Measurements from ENCODE around the gene APCDD1L. TPM values are rescaled to one million over a fixed set of nuclear protein-coding genes. Genes with fewer than 3 reads are reported as not detected.

APCDD1L gene
- total RNA-seq, 1 experiment from 2014 or later = not detected

- Histone ChIP-seq H2AFZ (ENCODE audit: low read length) (no peak overlapping the region), H3K27me3 (ENCODE audit: low read length) (no peaks in the 10 kb centered on the region), H3K4me2 (ENCODE audit: low read depth, low read length, poor library complexity, severe bottlenecking) (no peak overlapping the region), H4K20me1 (ENCODE audit: insufficient read depth, low read depth, low read length) (no peaks in the 10 kb centered on the region), H3K27ac (ENCODE audit: low read length) (no peak overlapping the region), H3K36me3 (ENCODE audit: insufficient read depth, low read length) (no peaks in the 10 kb centered on the region), H3K9me2 (replicated peaks; ENCODE audit: insufficient read depth, low read length) (no peaks in the 10 kb centered on the region), H3K79me2 (ENCODE audit: low read length) (no peaks in the 10 kb centered on the region), H3K9ac (ENCODE audit: low read length) (no peak overlapping the region), H3K4me1 (ENCODE audit: low read length) (no peaks in the 10 kb centered on the region), H3K4me3 (ENCODE audit: low read length) (no peak overlapping the region), H3K9me3 (ENCODE audit: low read length) (no peaks in the 10 kb centered on the region)
- DNase-seq = no peak
Measured at GRCh38 chr20:58471193-58472164, 43.7 kb downstream of the APCDD1L start.

- Histone ChIP-seq H3K79me2 (ENCODE audit: low read length) (no peaks in the 10 kb centered on the region), H3K9me3 (ENCODE audit: low read length) (no peaks in the 10 kb centered on the region), H3K4me1 (ENCODE audit: low read length) (no peaks in the 10 kb centered on the region), H3K27ac (ENCODE audit: low read length) (no peak overlapping the region), H3K9me2 (replicated peaks; ENCODE audit: insufficient read depth, low read length) (no peaks in the 10 kb centered on the region), H3K36me3 (ENCODE audit: insufficient read depth, low read length) (no peaks in the 10 kb centered on the region), H3K9ac (ENCODE audit: low read length) (no peak overlapping the region), H2AFZ (ENCODE audit: low read length) (no peak overlapping the region), H3K4me2 (ENCODE audit: low read depth, low read length, poor library complexity, severe bottlenecking) (no peak overlapping the region), H3K4me3 (ENCODE audit: low read length) (no peak overlapping the region), H3K27me3 (ENCODE audit: low read length) (no peaks in the 10 kb centered on the region), H4K20me1 (ENCODE audit: insufficient read depth, low read depth, low read length) (no peaks in the 10 kb centered on the region)
- no peak for DNase-seq
Measured at GRCh38 chr20:58470336-58471192, 44.6 kb downstream of the APCDD1L start.

DNA sequence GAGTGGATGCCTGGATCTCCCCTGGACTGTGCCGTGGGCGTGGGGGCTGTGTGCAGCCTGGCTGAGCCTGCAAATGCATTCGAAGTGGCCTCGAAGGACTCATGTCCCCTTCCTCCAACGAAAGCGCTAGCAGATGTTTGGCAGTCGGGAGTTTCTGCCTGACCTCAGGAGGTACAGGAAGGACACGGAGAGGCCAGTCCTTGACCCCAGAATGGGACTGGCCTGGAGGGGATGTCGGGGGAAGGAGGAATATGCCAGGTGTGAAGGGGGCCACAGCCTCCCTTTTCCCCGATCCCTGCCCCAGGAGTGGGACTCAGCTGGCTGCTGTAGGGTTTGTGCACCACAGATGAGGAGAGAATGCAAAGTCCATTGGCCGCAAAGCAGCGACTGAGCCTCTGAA is 45.6 kb downstream of the APCDD1L start:
- Histone ChIP-seq H3K4me2 (ENCODE audit: low read depth, low read length, poor library complexity, severe bottlenecking) (no peak overlapping the region), H3K27ac (ENCODE audit: low read length) (no peak overlapping the region), H4K20me1 (ENCODE audit: insufficient read depth, low read depth, low read length) (no peaks in the 10 kb centered on the region), H3K36me3 (ENCODE audit: insufficient read depth, low read length) (no peaks in the 10 kb centered on the region), H3K4me1 (ENCODE audit: low read length) (no peaks in the 10 kb centered on the region), H3K4me3 (ENCODE audit: low read length) (no peak overlapping the region), H3K9ac (ENCODE audit: low read length) (no peak overlapping the region), H3K9me3 (ENCODE audit: low read length) (no peaks in the 10 kb centered on the region), H3K27me3 (ENCODE audit: low read length) (no peaks in the 10 kb centered on the region), H3K9me2 (replicated peaks; ENCODE audit: insufficient read depth, low read length) (no peaks in the 10 kb centered on the region), H2AFZ (ENCODE audit: low read length) (no peak overlapping the region), H3K79me2 (ENCODE audit: low read length) (no peaks in the 10 kb centered on the region)
- no peak for DNase-seq

DNA sequence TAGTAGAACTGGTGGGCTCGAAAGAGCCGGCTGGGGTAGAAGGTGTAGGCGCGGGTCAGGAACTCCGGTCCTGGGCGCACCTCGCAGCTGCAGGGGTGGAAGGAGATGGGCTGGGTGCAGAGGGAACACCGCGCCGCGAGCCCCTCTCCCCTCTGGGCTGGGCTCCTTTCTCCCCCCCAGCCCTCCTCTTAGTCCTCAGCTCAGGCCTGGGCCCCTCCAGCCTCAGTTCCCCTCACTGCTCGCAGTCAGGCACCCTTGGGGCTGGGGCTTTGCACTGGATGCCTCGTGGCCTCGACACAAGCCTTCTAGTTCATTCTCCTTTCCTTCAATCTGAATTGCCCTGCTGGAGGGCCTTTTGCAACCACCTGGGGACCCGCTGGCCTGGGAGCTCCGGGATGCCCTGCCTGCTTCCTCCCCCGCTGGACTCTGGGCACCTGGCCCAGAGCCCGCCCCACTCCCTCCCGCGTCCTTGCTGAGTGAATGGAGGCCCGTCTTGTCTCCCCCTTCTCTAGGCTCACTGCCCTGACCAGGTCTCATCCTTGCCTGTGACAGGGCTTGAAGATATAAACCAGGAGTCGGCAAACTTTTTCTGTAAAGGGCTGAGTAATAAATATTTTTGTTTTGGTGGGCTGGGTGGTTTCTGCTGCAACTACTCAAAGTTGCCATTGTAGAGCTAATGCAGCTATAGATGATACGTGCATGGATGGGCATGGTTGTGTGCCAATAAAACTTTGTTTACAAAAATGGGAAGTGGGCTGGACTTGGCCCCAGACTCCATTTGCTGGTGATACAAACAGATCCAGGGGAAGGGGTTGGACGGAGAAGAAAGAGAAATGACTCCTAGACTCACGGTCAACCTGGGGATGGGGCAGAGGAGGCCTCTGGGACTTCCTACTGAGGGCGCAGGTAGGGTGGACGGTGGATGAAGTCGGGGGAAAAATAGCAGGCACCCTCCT is 47.3 kb downstream of the APCDD1L start:
- no peak for DNase-seq
- no peak overlapping the region for H3K9ac ChIP-seq (ENCODE audit: low read length)
- no peak overlapping the region for H3K4me3 ChIP-seq (ENCODE audit: low read length)

DNA sequence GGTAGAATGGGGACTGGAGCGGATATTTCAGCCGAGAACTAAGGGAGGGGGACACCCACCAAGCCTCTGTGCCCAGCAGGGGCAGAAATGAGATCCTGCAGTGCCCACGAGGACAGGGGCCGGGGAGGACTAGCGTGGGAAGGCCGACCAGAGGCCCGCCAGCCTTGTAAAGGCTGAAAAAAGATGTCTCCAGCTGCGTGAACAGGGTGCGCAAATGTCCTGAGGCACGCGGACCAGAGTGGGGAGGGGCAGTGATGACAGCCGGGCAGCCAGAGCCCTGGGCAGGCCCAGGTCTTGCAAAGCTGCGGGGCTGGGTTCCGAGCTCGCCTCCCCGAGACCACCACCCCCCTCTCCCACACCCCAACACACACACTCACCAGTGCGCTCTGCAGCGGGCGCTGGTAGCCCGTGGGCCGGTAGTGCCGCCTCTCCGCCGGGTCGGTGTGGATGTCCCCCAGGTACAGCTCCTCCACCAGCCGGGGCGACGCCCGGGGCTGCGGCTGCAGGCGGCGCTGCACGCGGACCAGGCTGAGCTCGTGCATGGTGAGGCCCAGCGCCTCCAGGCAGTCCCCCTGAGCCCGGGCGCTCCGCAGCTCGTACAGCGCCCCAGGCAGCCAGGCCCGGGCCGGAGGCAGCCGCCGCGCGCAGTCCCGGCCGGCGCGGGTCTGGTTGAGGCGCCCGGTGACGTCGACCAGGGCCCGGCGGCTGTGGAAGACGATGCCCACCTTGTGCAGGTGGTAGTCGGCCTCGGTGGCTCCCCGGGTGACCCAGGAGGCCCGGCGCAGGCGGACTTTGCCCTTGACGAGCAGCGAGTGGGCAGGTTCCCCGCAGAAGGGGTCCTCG is 48.2 kb downstream of the APCDD1L start:
- Histone ChIP-seq H4K20me1 (ENCODE audit: insufficient read depth, low read depth, low read length) (no peaks in the 10 kb centered on the region; the same call in 1 of the 2 replicates), H3K9ac (ENCODE audit: low read length) (no peak overlapping the region), H3K4me3 (ENCODE audit: low read length) (no peak overlapping the region), H3K79me2 (ENCODE audit: low read length) (no peaks in the 10 kb centered on the region), H3K27ac (ENCODE audit: low read length) (no peak overlapping the region), H3K27me3 (ENCODE audit: low read length) (no peaks in the 10 kb centered on the region), H3K4me2 (ENCODE audit: low read depth, low read length, poor library complexity, severe bottlenecking) (no peak overlapping the region), H3K4me1 (ENCODE audit: low read length) (no peaks in the 10 kb centered on the region), H2AFZ (ENCODE audit: low read length) (no peak overlapping the region), H3K36me3 (ENCODE audit: insufficient read depth, low read length) (no peaks in the 10 kb centered on the region), H3K9me2 (replicated peaks; ENCODE audit: insufficient read depth, low read length) (no peaks in the 10 kb centered on the region), H3K9me3 (ENCODE audit: low read length) (no peaks in the 10 kb centered on the region)
- DNase-seq = no peak

More for the DNA sequence above, 47.3 kb downstream of the APCDD1L start:
- Histone ChIP-seq H4K20me1 (ENCODE audit: insufficient read depth, low read depth, low read length) (no peaks in the 10 kb centered on the region; the same call in 1 of the 2 replicates), H3K27me3 (ENCODE audit: low read length) (no peaks in the 10 kb centered on the region), H3K9me3 (ENCODE audit: low read length) (no peaks in the 10 kb centered on the region), H3K9me2 (replicated peaks; ENCODE audit: insufficient read depth, low read length) (no peaks in the 10 kb centered on the region), H2AFZ (ENCODE audit: low read length) (no peak overlapping the region), H3K4me1 (ENCODE audit: low read length) (no peaks in the 10 kb centered on the region), H3K27ac (ENCODE audit: low read length) (no peak overlapping the region), H3K79me2 (ENCODE audit: low read length) (no peaks in the 10 kb centered on the region), H3K36me3 (ENCODE audit: insufficient read depth, low read length) (no peaks in the 10 kb centered on the region), H3K4me2 (ENCODE audit: low read depth, low read length, poor library complexity, severe bottlenecking) (no peak overlapping the region)

DNA sequence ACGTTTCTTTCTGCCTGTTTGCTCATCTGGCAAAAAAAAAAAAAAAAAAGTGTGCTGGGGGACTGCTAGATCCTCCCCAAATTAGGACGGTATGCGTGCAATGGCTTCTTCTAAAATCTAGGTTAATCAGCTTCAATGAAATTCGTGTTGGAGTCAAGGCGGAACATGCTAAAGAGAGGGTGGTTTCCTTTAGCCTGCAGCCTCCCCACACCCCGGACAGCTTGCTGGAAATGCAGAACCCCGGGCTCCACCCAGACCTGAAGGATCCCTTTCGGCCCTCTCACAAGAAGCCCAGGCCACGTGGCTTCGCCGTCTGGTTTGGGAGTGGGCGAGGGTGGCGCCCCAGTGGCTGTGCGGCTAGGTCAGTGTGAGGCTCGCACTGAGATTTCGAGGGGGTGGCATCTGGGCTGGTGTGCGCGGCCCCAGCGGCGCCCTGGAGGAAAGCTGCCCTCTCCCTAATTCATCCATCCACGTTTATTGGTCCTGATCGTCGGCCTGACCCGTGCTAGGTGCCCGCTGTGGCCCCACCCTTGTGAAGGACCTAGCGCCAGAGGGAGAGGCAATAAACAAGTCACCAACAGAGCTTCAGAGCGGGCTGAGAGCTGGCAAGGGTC is 49.0 kb downstream of the APCDD1L start:
- no peak overlapping the region for H3K4me2 ChIP-seq (ENCODE audit: low read depth, low read length, poor library complexity, severe bottlenecking)
- H3K27ac ChIP-seq (ENCODE audit: low read length) = no peak overlapping the region
- no peaks in the 10 kb centered on the region; the same call in 1 of the 2 replicates for H4K20me1 ChIP-seq (ENCODE audit: insufficient read depth, low read depth, low read length)
- no peak overlapping the region for H3K9ac ChIP-seq (ENCODE audit: low read length)
- no peak overlapping the region for H3K4me3 ChIP-seq (ENCODE audit: low read length)
- H3K27me3 ChIP-seq (ENCODE audit: low read length) = no peaks in the 10 kb centered on the region
- no peaks in the 10 kb centered on the region for H3K4me1 ChIP-seq (ENCODE audit: low read length)
- no peaks in the 10 kb centered on the region for H3K9me3 ChIP-seq (ENCODE audit: low read length)
- no peaks in the 10 kb centered on the region for H3K79me2 ChIP-seq (ENCODE audit: low read length)
- H2AFZ ChIP-seq (ENCODE audit: low read length) = no peak overlapping the region
- no peaks in the 10 kb centered on the region for H3K9me2 ChIP-seq (replicated peaks; ENCODE audit: insufficient read depth, low read length)
- H3K36me3 ChIP-seq (ENCODE audit: insufficient read depth, low read length) = no peaks in the 10 kb centered on the region
- no peak for DNase-seq

GRCh38 chr20:58464838-58465237 is 50.4 kb downstream of the APCDD1L start:
- Histone ChIP-seq H3K9me3 (ENCODE audit: low read length) (no peaks in the 10 kb centered on the region), H3K27me3 (ENCODE audit: low read length) (no peaks in the 10 kb centered on the region), H3K36me3 (ENCODE audit: insufficient read depth, low read length) (no peaks in the 10 kb centered on the region), H3K79me2 (ENCODE audit: low read length) (no peaks in the 10 kb centered on the region), H3K4me1 (ENCODE audit: low read length) (no peaks in the 10 kb centered on the region), H3K9me2 (replicated peaks; ENCODE audit: insufficient read depth, low read length) (no peaks in the 10 kb centered on the region), H3K9ac (ENCODE audit: low read length) (no peak overlapping the region), H3K4me2 (ENCODE audit: low read depth, low read length, poor library complexity, severe bottlenecking) (no peak overlapping the region), H2AFZ (ENCODE audit: low read length) (no peak overlapping the region), H4K20me1 (ENCODE audit: insufficient read depth, low read depth, low read length) (peaks cover under 1% of the 10 kb centered on the region; the same call in 1 of the 2 replicates), H3K27ac (ENCODE audit: low read length) (no peak overlapping the region), H3K4me3 (ENCODE audit: low read length) (no peak overlapping the region)
- no peak for DNase-seq

Measured in Karpas-422 (cell line).